Ascending aorta (tissue), 2 donors: ENCODE data around the gene ENO2. TPM values are rescaled to one million over a fixed set of nuclear protein-coding genes. Genes with fewer than 3 reads are reported as not detected.

Source experiments
- DNase-seq, 2 donors: peaks; one replicate each; pipeline ENCODE4 v3.0.0-alpha.2; 2019; ENCODE audit warnings: low spot score in 2 of 2
- H3K27ac ChIP-seq, 2 donors: fragments of 200-600 bp; sonication (generic); one replicate each; pipeline ENCODE4 v1.5.1; 2016 to 2017; ENCODE audit warnings: mild to moderate bottlenecking in 1 of 2
- H3K27me3 ChIP-seq: fragments of 200-600 bp; sonication (generic); one replicate; pipeline ENCODE4 v1.5.1; 2017
- H3K36me3 ChIP-seq, 2 donors: fragments of 200-600 bp; sonication (generic); one replicate each; pipeline ENCODE4 v1.5.1; 2016
- H3K4me1 ChIP-seq, 2 donors: fragments of 200-600 bp; sonication (generic); one replicate each; pipeline ENCODE4 v1.5.1; 2016 to 2017; ENCODE audit warnings: mild to moderate bottlenecking in 1 of 2
- H3K4me3 ChIP-seq, 2 donors: fragments of 200-600 bp; sonication (generic); one replicate each; pipeline ENCODE4 v1.5.1; 2016 to 2017; ENCODE audit warnings: mild to moderate bottlenecking in 1 of 2
- H3K9me3 ChIP-seq, 2 donors: fragments of 200-600 bp; sonication (generic); one replicate each; pipeline ENCODE4 v1.5.1; 2016
- CTCF ChIP-seq, 3 experiments: fragments of 200-600 bp in 2 of 3; fragments of 450-650 bp in 1 of 3; sonication (generic) in 2 of 3; IDR thresholded peaks; one replicate each; pipeline ENCODE4 v1.5.1; 2016 to 2019; ENCODE audit warnings: antibody characterized with exemption in 3 of 3, mild to moderate bottlenecking in 1 of 3, moderate library complexity in 1 of 3
- intact Hi-C: fragments of 100-400 bp; cut with DNase I; formaldehyde crosslinking; loops from one replicate; pipeline ENCODE4 v1.15.1; 2023
- total RNA-seq: library from RNA; depleted of rRNA; stranded (reverse); fragments of >200 nt; gene quantifications from one replicate; pipeline ENCODE4 v1.1.0, GENCODE V29; 2016

The ENO2 gene
- total RNA-seq, 1 donor from 2014 or later: 30.3 TPM

- TF ChIP-seq CTCF (IDR thresholded peaks at IDR 0.05): no peak
- Histone ChIP-seq H3K27ac (peak overlapping the region in 1 of 2 donors; percentile 23), H3K4me3 (no peak overlapping the region), H3K36me3 (peaks cover 10 to 21% of the 10 kb centered on the region in 2 donors), H3K27me3 (no peaks in the 10 kb centered on the region), H3K4me1 (peaks cover 4 to 11% of the 10 kb centered on the region in 2 donors), H3K9me3 (no peaks in the 10 kb centered on the region)
- DNase-seq: no peak
- intact Hi-C loops: no loop called here
Observed at GRCh38 chr12:6916426-6917200, 2.2 kb downstream of the ENO2 start.

GRCh38 chr12:6917491-6918231, 3.3 kb downstream of the ENO2 start:
- Histone ChIP-seq H3K27ac (no peak overlapping the region), H3K36me3 (peaks cover 17 to 32% of the 10 kb centered on the region in 2 donors), H3K27me3 (no peaks in the 10 kb centered on the region), H3K9me3 (no peaks in the 10 kb centered on the region), H3K4me1 (peaks cover 4 to 11% of the 10 kb centered on the region in 2 donors), H3K4me3 (no peak overlapping the region)
- TF ChIP-seq CTCF (IDR thresholded peaks at IDR 0.05): no peak
- intact Hi-C loops: no loop called here
- DNase-seq: no peak

GRCh38 chr12:6919588-6919987, 5.2 kb downstream of the ENO2 start:
- intact Hi-C loops: no loop called here
- H3K36me3 ChIP-seq: peaks cover 24 to 36% of the 10 kb centered on the region in 2 donors
- no peaks in the 10 kb centered on the region for H3K9me3 ChIP-seq
- H3K27me3 ChIP-seq: no peaks in the 10 kb centered on the region
- no peak for DNase-seq
- no peak overlapping the region for H3K4me3 ChIP-seq
- no peak for TF ChIP-seq CTCF (IDR thresholded peaks at IDR 0.05)
- H3K27ac ChIP-seq: no peak overlapping the region
- peaks cover 2 to 11% of the 10 kb centered on the region in 2 donors for H3K4me1 ChIP-seq

- H3K27me3 ChIP-seq: no peaks in the 10 kb centered on the region
- no peak for TF ChIP-seq CTCF (IDR thresholded peaks at IDR 0.05)
- H3K9me3 ChIP-seq: no peaks in the 10 kb centered on the region
- H3K36me3 ChIP-seq: peaks cover 24 to 33% of the 10 kb centered on the region in 2 donors
- H3K27ac ChIP-seq: no peak overlapping the region
- H3K4me3 ChIP-seq: no peak overlapping the region
- H3K4me1 ChIP-seq: peaks cover 9 to 20% of the 10 kb centered on the region in 2 donors
- DNase-seq: no peak
- intact Hi-C loops: loop anchor here (10.0 kb wide), 1 partner anchor 577 kb away; the partner anchor contains the start of gene TNFRSF1A
Observed at GRCh38 chr12:6921539-6921938, 7.2 kb downstream of the ENO2 start.

GRCh38 chr12:6921996-6922946, 7.9 kb downstream of the ENO2 start:
- no peak overlapping the region for H3K27ac ChIP-seq
- H3K36me3 ChIP-seq: peaks cover 23 to 27% of the 10 kb centered on the region in 2 donors
- H3K4me3 ChIP-seq: no peak overlapping the region
- no peaks in the 10 kb centered on the region for H3K27me3 ChIP-seq
- DNase-seq: no peak
- peaks cover 12 to 23% of the 10 kb centered on the region in 2 donors for H3K4me1 ChIP-seq
- TF ChIP-seq CTCF (IDR thresholded peaks at IDR 0.05): no peak
- intact Hi-C loops: loop anchor here (10.0 kb wide), 1 partner anchor 577 kb away; the partner anchor contains the start of gene TNFRSF1A
- no peaks in the 10 kb centered on the region for H3K9me3 ChIP-seq
